ENCODE data around the gene KCNH5. TPM values are rescaled to one million over a fixed set of nuclear protein-coding genes. Genes with fewer than 3 reads are reported as not detected.
A peak's percentile ranks its signal among the peaks of the same experiment; 100 is the strongest.

Gene KCNH5
- total and polyA plus RNA-seq, 2 donors (not counting 1 experiment from before 2014, with no cell fraction given) = 0.03 to 0.83 TPM

DNA sequence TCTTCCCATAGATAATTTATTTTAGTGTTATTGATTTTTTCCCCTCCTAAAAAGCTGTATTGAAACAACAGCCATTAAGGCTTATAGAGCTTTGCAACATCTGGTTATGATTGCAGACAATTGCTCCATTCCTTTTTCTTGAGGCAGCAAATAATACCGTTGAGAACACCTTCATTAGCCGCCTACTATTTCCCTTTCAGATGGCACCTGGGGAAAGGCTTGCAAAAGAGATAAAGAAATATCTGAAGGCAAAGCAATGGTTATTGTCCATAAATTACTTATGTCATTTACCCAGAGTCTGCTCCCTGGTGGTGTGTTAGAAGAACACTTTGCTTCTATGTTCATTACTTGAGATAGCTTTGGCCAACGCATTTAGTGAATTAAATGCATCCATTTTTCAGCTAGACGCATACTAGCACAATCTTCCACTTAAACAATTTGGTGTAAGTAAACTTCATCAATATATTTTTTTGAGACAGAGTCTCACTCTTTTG, 377.8 kb downstream of the KCNH5 start:
- Histone ChIP-seq H3K27me3 (ENCODE audit: control insufficient read depth, insufficient read depth, low read length) (no peaks in the 10 kb centered on the region), H3K9me3 (ENCODE audit: control insufficient read depth, insufficient read depth, low read depth, low read length) (no peaks in the 10 kb centered on the region), H3K4me2 (ENCODE audit: extremely low read depth, insufficient read depth, low read length) (no peak overlapping the region), H3K36me3 (ENCODE audit: control insufficient read depth, insufficient read depth, low read length) (no peaks in the 10 kb centered on the region), H3K4me3 (replicated peaks in 1 of 4; ENCODE audit: control extremely low read depth in 1 of 4, insufficient read depth in 1 of 4, low read depth in 3 of 4, low read length in 4 of 4) (no peak overlapping the region), H3K4me1 (ENCODE audit: control insufficient read depth, extremely low read depth, insufficient read depth, low read length) (no peaks in the 10 kb centered on the region), H3K9ac (ENCODE audit: insufficient read depth, low read length) (no peak overlapping the region), H3K27ac (ENCODE audit: insufficient read depth, low read length) (no peak overlapping the region), H3K79me2 (ENCODE audit: control insufficient read depth, insufficient read depth, low read length) (no peaks in the 10 kb centered on the region), H2AFZ (ENCODE audit: low read length) (no peak overlapping the region), H4K20me1 (ENCODE audit: control insufficient read depth, extremely low read depth, insufficient read depth, low read length) (no peaks in the 10 kb centered on the region)
- peak in 1 of 2 donors; percentile 2 for DNase-seq (ENCODE audit: low read depth in 2 of 2)
- no peak for TF ChIP-seq EZH2 (IDR thresholded peaks at IDR 0.05; ENCODE audit: low read length, missing control alignments)
- TF ChIP-seq, protein P1, sequence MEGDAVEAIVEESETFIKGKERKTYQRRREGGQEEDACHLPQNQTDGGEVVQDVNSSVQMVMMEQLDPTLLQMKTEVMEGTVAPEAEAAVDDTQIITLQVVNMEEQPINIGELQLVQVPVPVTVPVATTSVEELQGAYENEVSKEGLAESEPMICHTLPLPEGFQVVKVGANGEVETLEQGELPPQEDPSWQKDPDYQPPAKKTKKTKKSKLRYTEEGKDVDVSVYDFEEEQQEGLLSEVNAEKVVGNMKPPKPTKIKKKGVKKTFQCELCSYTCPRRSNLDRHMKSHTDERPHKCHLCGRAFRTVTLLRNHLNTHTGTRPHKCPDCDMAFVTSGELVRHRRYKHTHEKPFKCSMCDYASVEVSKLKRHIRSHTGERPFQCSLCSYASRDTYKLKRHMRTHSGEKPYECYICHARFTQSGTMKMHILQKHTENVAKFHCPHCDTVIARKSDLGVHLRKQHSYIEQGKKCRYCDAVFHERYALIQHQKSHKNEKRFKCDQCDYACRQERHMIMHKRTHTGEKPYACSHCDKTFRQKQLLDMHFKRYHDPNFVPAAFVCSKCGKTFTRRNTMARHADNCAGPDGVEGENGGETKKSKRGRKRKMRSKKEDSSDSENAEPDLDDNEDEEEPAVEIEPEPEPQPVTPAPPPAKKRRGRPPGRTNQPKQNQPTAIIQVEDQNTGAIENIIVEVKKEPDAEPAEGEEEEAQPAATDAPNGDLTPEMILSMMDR (conservative IDR thresholded peaks at IDR 0.05 in 1 of 2, IDR thresholded peaks at IDR 0.05 in 1 of 2; ENCODE audit: low read depth in 1 of 2, low read length in 2 of 2) = peak in 1 of 2 donors; percentile 7

DNA sequence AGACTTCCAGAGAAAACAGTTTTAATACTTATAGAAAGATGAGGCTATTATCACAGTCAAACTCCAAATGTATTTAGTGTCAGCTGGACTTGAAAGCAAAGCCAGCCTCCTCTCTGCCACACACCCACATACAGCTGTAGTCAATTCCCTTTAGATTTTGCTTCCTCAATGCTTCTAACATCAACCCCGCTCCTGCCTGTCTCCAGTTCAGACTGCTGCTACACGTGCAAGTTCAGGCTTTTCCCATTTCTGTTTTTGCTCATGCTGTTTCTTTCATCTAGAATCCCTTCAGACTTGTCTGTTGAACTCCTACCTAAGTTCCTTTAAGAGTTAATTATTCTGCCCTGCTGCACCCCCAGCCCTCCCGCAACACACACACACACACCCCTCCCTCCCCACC, 380.0 kb downstream of the KCNH5 start:
- TF ChIP-seq, protein P1 (conservative IDR thresholded peaks at IDR 0.05 in 1 of 2, IDR thresholded peaks at IDR 0.05 in 1 of 2; ENCODE audit: low read depth in 1 of 2, low read length in 2 of 2) = no peak
- no peak for TF ChIP-seq EZH2 (IDR thresholded peaks at IDR 0.05; ENCODE audit: low read length, missing control alignments)
- H2AFZ ChIP-seq (ENCODE audit: low read length) = no peak overlapping the region

DNA sequence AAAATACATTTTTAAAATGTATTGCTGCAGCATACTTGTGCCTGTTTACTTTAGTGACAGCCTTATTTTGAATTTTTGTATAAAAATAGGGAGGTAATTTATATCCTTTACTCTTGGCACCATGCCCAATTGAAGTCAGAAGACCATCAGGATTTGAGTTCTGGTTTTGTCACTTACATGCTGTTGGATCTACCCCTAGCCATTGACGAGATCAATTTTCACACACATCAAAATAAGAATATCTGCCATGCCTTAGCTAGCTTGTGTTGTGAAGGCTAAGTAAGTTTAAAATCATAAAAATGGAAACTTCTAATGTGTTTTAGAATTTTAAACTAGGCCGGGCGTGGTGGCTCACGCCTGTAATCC, 381.8 kb downstream of the KCNH5 start:
- DNase-seq (ENCODE audit: low read depth in 2 of 2) = no peak
- Histone ChIP-seq H3K4me1 (ENCODE audit: control insufficient read depth, extremely low read depth, insufficient read depth, low read length) (no peaks in the 10 kb centered on the region), H3K27ac (ENCODE audit: insufficient read depth, low read length) (no peak overlapping the region), H3K9ac (ENCODE audit: insufficient read depth, low read length) (no peak overlapping the region), H3K79me2 (ENCODE audit: control insufficient read depth, insufficient read depth, low read length) (no peaks in the 10 kb centered on the region), H3K9me3 (ENCODE audit: control insufficient read depth, insufficient read depth, low read depth, low read length) (no peaks in the 10 kb centered on the region), H2AFZ (ENCODE audit: low read length) (no peak overlapping the region), H4K20me1 (ENCODE audit: control insufficient read depth, extremely low read depth, insufficient read depth, low read length) (no peaks in the 10 kb centered on the region), H3K36me3 (ENCODE audit: control insufficient read depth, insufficient read depth, low read length) (no peaks in the 10 kb centered on the region), H3K4me3 (replicated peaks in 1 of 4; ENCODE audit: control extremely low read depth in 1 of 4, insufficient read depth in 1 of 4, low read depth in 3 of 4, low read length in 4 of 4) (no peak overlapping the region), H3K4me2 (ENCODE audit: extremely low read depth, insufficient read depth, low read length) (no peak overlapping the region), H3K27me3 (ENCODE audit: control insufficient read depth, insufficient read depth, low read length) (no peaks in the 10 kb centered on the region)
- TF ChIP-seq EZH2 (IDR thresholded peaks at IDR 0.05; ENCODE audit: low read length, missing control alignments) = no peak
- TF ChIP-seq, protein P1 (conservative IDR thresholded peaks at IDR 0.05 in 1 of 2, IDR thresholded peaks at IDR 0.05 in 1 of 2; ENCODE audit: low read depth in 1 of 2, low read length in 2 of 2) = no peak

More for the DNA sequence above, 380.0 kb downstream of the KCNH5 start:
- no peak overlapping the region for H3K9ac ChIP-seq (ENCODE audit: insufficient read depth, low read length)
- no peak overlapping the region for H3K4me2 ChIP-seq (ENCODE audit: extremely low read depth, insufficient read depth, low read length)
- no peaks in the 10 kb centered on the region for H3K4me1 ChIP-seq (ENCODE audit: control insufficient read depth, extremely low read depth, insufficient read depth, low read length)
- H3K79me2 ChIP-seq (ENCODE audit: control insufficient read depth, insufficient read depth, low read length) = no peaks in the 10 kb centered on the region
- H3K27ac ChIP-seq (ENCODE audit: insufficient read depth, low read length) = no peak overlapping the region
- H3K27me3 ChIP-seq (ENCODE audit: control insufficient read depth, insufficient read depth, low read length) = no peaks in the 10 kb centered on the region
- no peaks in the 10 kb centered on the region for H4K20me1 ChIP-seq (ENCODE audit: control insufficient read depth, extremely low read depth, insufficient read depth, low read length)
- H3K4me3 ChIP-seq (replicated peaks in 1 of 4; ENCODE audit: control extremely low read depth in 1 of 4, insufficient read depth in 1 of 4, low read depth in 3 of 4, low read length in 4 of 4) = no peak overlapping the region
- no peaks in the 10 kb centered on the region for H3K36me3 ChIP-seq (ENCODE audit: control insufficient read depth, insufficient read depth, low read length)
- no peaks in the 10 kb centered on the region for H3K9me3 ChIP-seq (ENCODE audit: control insufficient read depth, insufficient read depth, low read depth, low read length)
- DNase-seq (ENCODE audit: low read depth in 2 of 2) = peak in 1 of 2 donors; percentile 3

Data from fibroblast of lung (primary cell).